Mucosa of rectum (tissue), 2 donors: ENCODE results near the gene EHMT2.

Experiments
- H3K27ac ChIP-seq, 2 donors: one replicate each; pipeline ENCODE4 v1.7.0; 2013; ENCODE audit warnings: inconsistent platforms in 2 of 2, low read depth in 2 of 2, low read length in 2 of 2
- H3K27me3 ChIP-seq, 2 donors: one replicate each; pipeline ENCODE4 v1.7.0; 2013; ENCODE audit warnings: low read length in 2 of 2; ENCODE audit not compliant: control insufficient read depth in 2 of 2, insufficient read depth in 2 of 2
- H3K36me3 ChIP-seq, 2 donors: one replicate each; pipeline ENCODE4 v1.7.0; 2013; ENCODE audit warnings: low read length in 2 of 2; ENCODE audit not compliant: control insufficient read depth in 2 of 2, insufficient read depth in 2 of 2
- H3K4me1 ChIP-seq, 2 donors: one replicate each; pipeline ENCODE4 v1.7.0; 2013; ENCODE audit warnings: low read length in 2 of 2, mild to moderate bottlenecking in 1 of 2; ENCODE audit not compliant: control insufficient read depth in 2 of 2, insufficient read depth in 2 of 2
- H3K4me3 ChIP-seq, 2 donors: one replicate each; pipeline ENCODE4 v1.7.0; 2013; ENCODE audit warnings: low read length in 2 of 2
- H3K9ac ChIP-seq, 2 donors: one replicate each; pipeline ENCODE4 v1.7.0; 2013; ENCODE audit warnings: low read length in 2 of 2, low read depth in 1 of 2, mild to moderate bottlenecking in 1 of 2
- H3K9me3 ChIP-seq, 2 donors: one replicate each; pipeline ENCODE4 v1.7.0; 2013; ENCODE audit warnings: low read length in 2 of 2; ENCODE audit not compliant: control insufficient read depth in 2 of 2
- donor health status: healthy.
- donor health status: Normal muscosa, but diverticular disease.

Gene EHMT2

DNA sequence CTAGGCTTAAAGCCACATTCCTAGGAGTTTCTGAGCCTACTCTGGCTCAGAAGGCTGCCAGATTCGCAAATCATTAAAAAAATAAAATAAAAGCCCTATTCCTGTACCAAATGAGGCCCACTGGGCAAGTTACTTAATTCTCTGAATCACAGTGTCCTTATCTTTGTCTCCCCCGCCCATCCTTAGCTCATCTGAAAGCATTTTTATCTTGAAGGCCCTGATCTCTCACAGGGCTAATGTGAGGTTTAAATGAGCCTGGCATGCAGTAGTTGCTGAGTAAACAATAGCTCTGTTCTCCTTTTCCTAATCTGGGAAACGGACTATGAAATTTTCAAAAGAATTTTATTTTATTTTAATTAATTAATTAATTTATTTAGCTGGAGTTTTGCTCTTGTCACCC is 6.5 kb upstream of the EHMT2 start:
- H3K4me3 ChIP-seq, result no peak overlapping the region
- peaks cover 0 to 3% of the 10 kb centered on the region in 2 donors for H3K27me3 ChIP-seq
- H3K27ac ChIP-seq, result no peak overlapping the region

DNA sequence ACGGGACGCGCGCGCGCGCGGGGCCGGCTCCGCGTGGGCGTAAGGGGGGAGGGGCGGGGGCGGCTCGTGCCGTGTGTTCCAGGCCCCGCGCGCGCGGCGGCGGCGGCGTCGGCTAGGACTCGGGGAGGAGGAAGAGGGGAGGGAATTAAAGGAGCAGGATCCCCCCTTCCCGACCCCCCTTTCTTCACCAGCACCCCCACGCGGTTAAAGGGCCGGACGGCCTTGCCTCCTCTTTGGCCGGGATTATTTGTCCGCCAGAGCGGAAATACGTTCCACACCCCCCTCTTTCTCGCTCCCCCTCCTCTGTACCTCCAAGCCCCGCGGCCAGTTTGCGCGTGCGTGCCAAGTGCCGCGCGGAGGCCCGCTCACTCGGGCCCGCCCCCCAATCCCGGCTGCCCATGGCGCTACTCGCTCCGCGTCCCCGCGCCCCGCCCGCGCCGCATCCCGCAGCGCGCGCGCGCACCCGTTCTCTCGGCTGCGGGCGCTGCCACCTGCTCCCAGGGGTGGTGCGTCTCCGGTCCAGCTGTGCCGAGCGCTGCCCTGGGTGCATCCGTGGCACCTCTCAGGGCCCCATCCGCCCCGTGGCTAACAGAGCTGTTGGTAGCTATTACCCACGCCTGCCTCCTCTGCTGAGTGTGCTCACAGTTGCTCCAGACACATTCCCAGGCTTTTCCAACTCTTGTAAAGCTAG is 4.6 kb upstream of the EHMT2 start, which contains the start of gene ZBTB12:
Gene ZBTB12, minus strand, starts transcription at position 134 of the 691 bp plus-strand sequence. CDS start 781 bp downstream, outside the sequence.
- peaks cover 14 to 20% of the 10 kb centered on the region in 2 donors for H3K4me1 ChIP-seq
- peak within 1 kb of the TSS; percentile 72 to 85 for H3K9ac ChIP-seq
- H3K36me3 ChIP-seq, result no peaks in the 10 kb centered on the region
- peak within 1 kb of the TSS; percentile 77 to 81 for H3K27ac ChIP-seq
- no peaks in the 10 kb centered on the region for H3K9me3 ChIP-seq
- H3K27me3 ChIP-seq, result peaks cover 0 to 3% of the 10 kb centered on the region in 2 donors
- H3K4me3 ChIP-seq, result peak within 1 kb of the TSS; percentile 74 to 80

More for the DNA sequence above, 6.5 kb upstream of the EHMT2 start:
- no peaks in the 10 kb centered on the region for H3K9me3 ChIP-seq
- H3K36me3 ChIP-seq, result no peaks in the 10 kb centered on the region
- H3K9ac ChIP-seq, result no peak overlapping the region
- H3K4me1 ChIP-seq, result peaks cover 11 to 12% of the 10 kb centered on the region in 2 donors

DNA sequence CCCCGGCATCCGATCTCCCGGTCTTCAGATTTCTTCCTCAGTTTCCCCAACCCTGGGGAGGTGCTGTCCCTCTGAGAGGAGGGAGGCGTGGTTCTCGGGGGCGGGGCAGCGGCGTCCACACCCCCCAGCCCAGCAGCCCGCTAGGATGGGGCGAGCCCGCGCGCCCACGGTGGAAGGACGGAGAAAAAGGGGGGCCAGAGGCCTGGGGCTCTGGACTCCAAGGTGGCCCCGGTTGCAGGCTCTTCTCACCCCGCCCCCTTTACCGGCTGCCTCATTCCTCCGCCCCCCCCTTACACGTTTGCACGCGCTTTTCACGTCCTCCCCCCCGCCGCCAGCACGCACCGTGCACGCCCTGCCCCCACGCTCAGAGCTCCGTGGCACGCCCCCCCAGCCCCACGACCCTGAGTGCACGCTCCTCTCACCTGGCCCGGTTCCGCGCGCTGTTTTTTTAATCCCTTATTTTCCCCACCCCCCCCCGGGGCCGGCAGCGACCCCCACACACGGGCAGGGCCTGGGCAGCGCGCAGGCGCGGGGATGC is 4.0 kb upstream of the EHMT2 start:
- Histone ChIP-seq H3K27me3 (peaks cover 0 to 3% of the 10 kb centered on the region in 2 donors), H3K27ac (peak overlapping the region; percentile 77 to 81), H3K4me1 (peaks cover 18 to 20% of the 10 kb centered on the region in 2 donors), H3K36me3 (no peaks in the 10 kb centered on the region), H3K9ac (peak overlapping the region in 1 of 2 donors; percentile 48), H3K4me3 (peak overlapping the region; percentile 48 to 80), H3K9me3 (no peaks in the 10 kb centered on the region)

DNA sequence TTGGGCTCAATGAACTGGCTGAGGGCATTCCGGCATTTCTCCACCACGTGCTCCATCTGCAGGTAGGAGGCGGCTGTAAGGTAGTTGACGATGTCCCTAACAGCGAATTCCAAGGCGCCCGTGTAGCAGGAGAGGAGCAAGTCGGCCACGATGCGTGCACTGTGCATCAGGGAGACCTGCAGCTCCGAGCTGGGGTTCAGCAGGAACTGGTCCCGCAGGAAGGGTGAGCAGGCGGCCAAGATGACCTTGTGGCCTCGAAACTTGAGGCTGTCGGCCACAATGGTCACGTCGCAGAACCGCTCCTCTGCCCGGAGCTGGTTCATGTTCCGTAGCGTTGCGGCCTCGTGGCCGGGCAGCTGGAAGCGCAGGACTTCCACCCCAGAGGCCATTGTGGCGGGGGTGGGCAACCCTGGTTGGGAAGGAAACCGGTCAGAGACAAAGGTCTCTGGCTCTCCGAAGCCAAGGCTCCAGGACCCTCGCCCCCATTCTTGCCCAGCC is 3.5 kb upstream of the EHMT2 start:
- H3K4me1 ChIP-seq, result peaks cover 19 to 20% of the 10 kb centered on the region in 2 donors
- no peaks in the 10 kb centered on the region for H3K9me3 ChIP-seq
- H3K27ac ChIP-seq, result peak overlapping the region; percentile 77 to 81
- H3K9ac ChIP-seq, result peak overlapping the region in 1 of 2 donors; percentile 48
- peaks cover 0 to 2% of the 10 kb centered on the region in 2 donors for H3K36me3 ChIP-seq
- H3K4me3 ChIP-seq, result peak overlapping the region; percentile 48 to 80
- H3K27me3 ChIP-seq, result peaks cover 0 to under 1% of the 10 kb centered on the region in 2 donors

DNA sequence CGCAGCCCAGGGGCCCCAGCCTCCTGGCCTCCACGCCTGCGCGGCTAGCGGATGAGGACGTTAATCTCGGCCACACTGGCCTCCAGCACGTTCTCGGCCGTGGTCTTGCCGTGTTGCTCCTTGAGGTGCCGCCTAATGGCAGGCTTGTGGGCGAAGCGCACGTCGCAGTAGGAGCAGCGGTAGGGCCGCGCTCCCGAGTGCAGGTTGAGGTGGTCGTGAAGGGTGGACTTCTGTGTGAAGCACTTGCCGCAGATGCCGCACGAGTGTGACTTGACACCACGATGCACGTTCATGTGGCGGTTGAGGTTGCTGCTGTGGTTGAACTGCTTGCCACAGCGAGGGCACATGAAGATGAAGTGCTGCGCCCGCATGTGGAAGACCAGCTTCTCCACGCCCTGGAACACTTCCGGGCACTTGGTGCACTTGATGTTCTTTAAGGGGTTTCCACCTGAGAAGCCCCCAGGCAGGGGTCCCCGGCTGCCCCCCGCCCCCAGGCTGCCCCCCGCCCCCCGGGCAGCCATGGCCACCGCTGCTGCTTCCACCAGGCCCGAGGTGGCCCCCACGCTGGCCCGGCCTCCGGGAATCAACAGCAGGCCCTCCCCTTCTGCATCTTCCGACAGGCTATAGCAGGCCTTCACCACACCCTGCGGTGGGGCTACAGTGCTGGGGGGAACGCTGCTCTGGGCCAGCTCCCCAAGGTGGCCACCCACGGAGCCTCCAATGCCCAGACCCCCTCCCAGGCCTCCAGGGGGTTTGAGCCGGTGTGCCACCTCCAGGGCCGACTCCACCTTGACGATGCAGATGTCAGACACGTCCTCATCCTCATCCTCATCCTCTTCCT is 2.6 kb upstream of the EHMT2 start:
- H3K4me1 ChIP-seq, result peaks cover 19 to 20% of the 10 kb centered on the region in 2 donors
- H3K27me3 ChIP-seq, result no peaks in the 10 kb centered on the region
- H3K9ac ChIP-seq, result no peak overlapping the region
- H3K9me3 ChIP-seq, result no peaks in the 10 kb centered on the region
- H3K36me3 ChIP-seq, result peaks cover 0 to 3% of the 10 kb centered on the region in 2 donors
- no peak overlapping the region for H3K4me3 ChIP-seq
- no peak overlapping the region for H3K27ac ChIP-seq

DNA sequence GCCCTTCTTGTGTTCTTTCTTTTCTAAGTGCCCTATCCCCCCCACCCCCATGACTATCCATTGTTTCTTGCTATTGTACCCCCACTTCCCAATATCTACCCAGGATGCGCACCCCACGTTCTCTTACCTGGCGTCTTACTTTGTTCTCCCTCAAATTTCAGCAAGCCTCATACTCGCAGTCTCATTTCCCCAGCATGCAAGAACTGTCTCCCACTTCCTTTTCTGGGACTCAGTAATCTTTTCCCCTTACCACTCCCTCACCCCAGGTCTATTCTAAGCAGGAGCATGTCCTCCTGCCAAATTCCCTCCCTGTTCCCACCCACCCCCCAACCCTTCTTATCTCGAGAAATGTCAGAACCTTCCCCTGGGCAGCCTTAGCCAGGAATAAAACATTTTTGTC is 1.7 kb upstream of the EHMT2 start:
- Histone ChIP-seq H3K4me1 (peaks cover 19 to 20% of the 10 kb centered on the region in 2 donors), H3K36me3 (peaks cover 2 to 5% of the 10 kb centered on the region in 2 donors), H3K4me3 (no peak overlapping the region), H3K27me3 (no peaks in the 10 kb centered on the region), H3K9ac (no peak overlapping the region), H3K27ac (no peak overlapping the region), H3K9me3 (no peaks in the 10 kb centered on the region)

DNA sequence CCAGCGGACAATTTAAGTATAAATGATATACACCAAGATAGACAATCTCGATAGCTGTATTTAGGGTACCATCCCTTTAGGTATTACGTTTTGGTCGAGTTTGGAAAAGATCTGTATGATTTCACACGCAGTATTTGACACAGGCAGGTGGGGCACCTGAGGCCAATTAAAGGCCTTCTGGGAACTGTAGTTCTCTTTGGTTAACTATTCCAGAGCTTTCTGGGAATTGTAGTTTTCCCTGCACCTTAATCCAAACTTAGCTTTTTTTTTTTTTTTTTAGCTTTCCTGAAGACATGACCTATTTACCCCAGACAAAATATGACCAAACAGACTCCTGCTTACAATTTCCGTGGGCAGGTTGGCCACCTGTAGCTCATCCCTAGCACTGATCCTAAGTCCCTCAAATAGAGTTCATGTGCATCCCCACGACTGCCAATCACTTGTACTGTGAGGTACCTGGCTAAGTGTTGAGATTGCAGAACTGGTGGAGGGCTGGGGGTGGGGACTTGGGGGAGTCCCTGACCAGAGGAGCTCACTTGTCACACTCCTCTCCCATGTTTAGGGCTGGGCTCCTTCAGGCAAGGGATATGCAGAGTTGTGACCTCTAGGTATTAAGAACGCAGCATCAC is 999 bp upstream of the EHMT2 start:
- peak overlapping the region; percentile 69 to 84 for H3K27ac ChIP-seq
- H3K4me3 ChIP-seq, result peak overlapping the region; percentile 96 to 99
- H3K4me1 ChIP-seq, result peaks cover 19 to 20% of the 10 kb centered on the region in 2 donors
- H3K27me3 ChIP-seq, result no peaks in the 10 kb centered on the region
- H3K36me3 ChIP-seq, result peaks cover 2 to 5% of the 10 kb centered on the region in 2 donors
- peak overlapping the region; percentile 94 to 98 for H3K9ac ChIP-seq
- H3K9me3 ChIP-seq, result no peaks in the 10 kb centered on the region

DNA sequence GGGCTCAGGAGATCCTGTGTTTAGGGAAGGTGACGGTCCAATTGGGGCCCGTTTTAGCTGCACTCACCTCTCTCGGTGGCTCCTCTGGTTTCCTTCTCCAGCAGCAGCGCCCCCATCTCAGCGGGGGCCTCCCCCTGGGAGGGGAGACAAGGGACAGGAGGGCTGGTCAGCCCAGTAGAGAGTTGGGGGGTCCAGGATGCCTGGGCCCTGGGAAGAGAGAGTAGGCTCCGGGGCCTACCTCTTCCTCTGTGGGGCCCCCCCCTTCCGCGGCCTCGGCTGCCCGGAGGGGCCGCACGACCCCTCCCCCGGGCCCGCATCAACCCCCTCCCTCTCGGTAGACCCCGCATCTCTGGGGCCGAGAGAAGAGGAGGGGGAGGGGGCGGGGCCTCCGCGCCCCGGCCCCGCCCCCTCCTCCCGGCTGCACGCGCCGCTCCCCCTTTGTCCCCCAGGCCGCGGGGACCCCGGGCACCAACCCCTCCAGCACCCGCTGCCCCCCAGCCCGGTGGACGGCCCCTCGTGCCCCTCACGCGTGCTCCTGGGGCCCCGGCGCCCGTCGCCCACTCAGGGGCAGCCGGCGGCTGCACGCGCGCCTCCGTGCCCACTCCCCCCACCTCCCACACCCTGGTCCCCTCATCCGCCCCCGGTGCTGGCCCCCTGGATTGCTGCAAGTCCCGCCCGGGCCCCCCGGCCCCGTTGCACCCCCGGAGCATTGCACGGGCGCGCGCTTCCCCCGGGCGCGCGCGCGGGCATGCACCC is 464 bp downstream of the EHMT2 start:
- Histone ChIP-seq H3K4me3 (peak overlapping the region; percentile 96 to 99), H3K27ac (peak overlapping the region; percentile 35 to 43), H3K9me3 (no peaks in the 10 kb centered on the region), H3K27me3 (no peaks in the 10 kb centered on the region), H3K9ac (peak overlapping the region; percentile 52 to 94), H3K36me3 (peaks cover 5 to 18% of the 10 kb centered on the region in 2 donors), H3K4me1 (peaks cover 12 to 14% of the 10 kb centered on the region in 2 donors)

DNA sequence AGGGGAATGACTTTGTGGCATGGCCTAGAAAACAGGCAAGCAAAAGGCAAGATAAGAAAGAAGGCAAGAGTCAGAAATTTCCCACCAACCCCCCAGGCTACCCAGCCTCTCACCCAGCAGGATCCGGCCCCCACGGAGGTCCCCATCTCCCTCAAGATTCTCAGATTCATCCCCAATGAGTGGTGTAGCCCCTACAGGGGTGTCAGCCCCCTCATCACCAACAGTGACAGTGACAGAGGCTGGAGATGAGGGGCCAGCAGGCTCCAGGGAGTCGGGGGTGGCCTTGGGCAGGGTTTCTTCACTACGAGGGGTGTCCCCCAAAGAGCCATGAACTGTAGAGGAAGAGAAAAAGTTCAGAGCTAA is 1.0 kb downstream of the EHMT2 start:
- peaks cover 12 to 14% of the 10 kb centered on the region in 2 donors for H3K4me1 ChIP-seq
- H3K9me3 ChIP-seq, result no peaks in the 10 kb centered on the region
- peak overlapping the region in 1 of 2 donors; percentile 43 for H3K27ac ChIP-seq
- H3K27me3 ChIP-seq, result no peaks in the 10 kb centered on the region
- H3K9ac ChIP-seq, result peak overlapping the region; percentile 51 to 52
- H3K36me3 ChIP-seq, result peaks cover 9 to 22% of the 10 kb centered on the region in 2 donors
- H3K4me3 ChIP-seq, result peak overlapping the region; percentile 57 to 96
